ENCODE measurements around the gene MEI1.

Gene MEI1

GRCh38 chr22:41782316-41782715 is 83.0 kb downstream of the MEI1 start:
- no peak for DNase-seq (ENCODE audit: low read depth)

DNA sequence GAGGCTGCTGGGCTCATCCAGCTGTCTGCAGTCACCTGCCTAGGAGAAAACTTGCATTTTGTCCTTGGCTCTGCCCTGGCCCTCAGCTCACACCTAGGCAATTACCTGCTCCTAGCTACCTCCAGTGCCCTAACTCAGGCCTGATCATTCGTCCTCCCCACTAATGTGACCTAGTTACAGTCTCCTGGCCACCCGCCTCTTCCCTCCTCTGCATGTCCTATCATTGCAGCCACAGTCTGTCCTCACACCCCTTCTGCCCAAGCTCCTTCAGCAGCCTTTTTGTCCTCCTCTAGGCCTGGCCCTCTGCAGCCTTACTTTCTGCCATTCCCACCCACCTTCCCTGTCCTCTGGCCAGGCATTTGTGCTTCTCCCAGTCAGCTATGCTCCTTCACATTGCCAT is 83.4 kb downstream of the MEI1 start:
- DNase-seq (ENCODE audit: low read depth) = no peak

GRCh38 chr22:41787331-41787730 is 88.0 kb downstream of the MEI1 start:
- DNase-seq (ENCODE audit: low read depth) = no peak

GRCh38 chr22:41793871-41794270 is 94.6 kb downstream of the MEI1 start:
- no peak for DNase-seq (ENCODE audit: low read depth)

DNA sequence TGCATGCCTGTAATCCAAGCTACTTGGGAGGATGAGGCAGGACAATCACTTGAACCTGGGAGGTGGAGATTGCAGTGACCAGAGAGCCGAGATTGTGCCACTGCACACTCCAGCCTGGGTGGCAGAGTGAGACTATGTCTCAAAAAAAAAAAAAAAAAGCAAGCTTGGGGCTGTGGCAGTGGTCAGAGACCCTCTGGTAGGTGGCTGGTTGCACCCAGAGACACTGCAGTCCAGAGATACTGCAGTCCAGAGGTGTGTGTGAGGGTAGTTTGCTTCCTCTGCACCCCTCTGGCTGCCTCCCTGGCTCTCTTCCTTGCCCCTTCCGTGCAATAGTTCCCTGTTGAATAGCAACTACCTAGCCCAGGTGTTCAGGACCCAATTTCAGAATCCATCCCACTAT is 99.4 kb downstream of the MEI1 start:
- DNase-seq (ENCODE audit: low read depth) = no peak

- peak; percentile 28 for DNase-seq (ENCODE audit: low read depth)
These were observed 100.4 kb downstream of the MEI1 start for GRCh38 chr22:41799486-41800347.

- peak; percentile 92 for DNase-seq (ENCODE audit: low read depth)
These were observed 101.2 kb downstream of the MEI1 start, which contains the start of gene CCDC134 for GRCh38 chr22:41800348-41801146. Gene CCDC134 (plus strand): TSS chr22:41800679. CDS start chr22:41808891, 8,212 bp downstream.

- no peak for DNase-seq (ENCODE audit: low read depth)
These were observed 102.0 kb downstream of the MEI1 start for GRCh38 chr22:41801147-41801819.

GRCh38 chr22:41801886-41802285 is 102.6 kb downstream of the MEI1 start:
- DNase-seq (ENCODE audit: low read depth) = no peak

DNA sequence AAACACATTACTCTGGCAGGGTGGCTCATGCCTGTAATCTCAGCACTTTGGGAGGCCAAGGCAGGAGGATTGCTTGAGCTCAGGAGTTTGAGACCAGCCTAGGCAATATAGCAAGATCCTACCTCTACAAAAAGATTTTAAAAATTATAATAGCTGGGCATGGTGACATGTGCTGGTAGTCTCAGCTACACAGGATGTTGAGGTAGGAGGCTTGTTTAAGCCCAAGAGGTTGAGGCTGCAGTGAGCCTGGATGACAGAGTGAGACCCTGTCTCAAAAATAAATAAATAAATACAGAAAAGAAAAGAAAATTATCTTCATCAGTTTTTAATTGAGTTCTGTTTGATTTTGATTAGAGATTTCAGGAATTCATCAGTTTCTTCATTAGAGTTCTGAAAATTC is 106.3 kb downstream of the MEI1 start:
- DNase-seq (ENCODE audit: low read depth) = no peak

DNA sequence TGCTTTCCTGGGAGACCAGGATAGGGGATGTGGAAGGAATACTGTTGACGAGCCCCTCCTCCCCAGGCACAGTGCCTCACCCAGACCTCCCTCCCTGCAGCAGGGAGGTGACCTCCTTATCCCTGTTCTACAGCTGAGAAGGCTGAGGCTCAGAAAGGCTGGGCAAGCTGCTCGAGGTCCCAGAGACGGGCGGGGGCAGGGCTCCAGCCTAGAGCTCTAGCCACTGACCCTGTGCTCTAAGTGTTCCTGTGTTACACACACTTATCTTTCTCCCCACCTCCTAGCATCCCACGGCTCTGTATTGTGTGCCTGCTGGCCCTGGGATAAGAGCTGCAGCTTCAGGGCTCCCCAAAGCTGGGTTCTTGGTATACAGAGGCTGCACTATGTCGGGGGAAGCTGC is 109.1 kb downstream of the MEI1 start:
- DNase-seq (ENCODE audit: low read depth) = no peak

GRCh38 chr22:41810022-41810421 is 110.7 kb downstream of the MEI1 start:
- no peak for DNase-seq (ENCODE audit: low read depth)

GRCh38 chr22:41812805-41813545 is 113.7 kb downstream of the MEI1 start:
- DNase-seq (ENCODE audit: low read depth) = no peak

DNA sequence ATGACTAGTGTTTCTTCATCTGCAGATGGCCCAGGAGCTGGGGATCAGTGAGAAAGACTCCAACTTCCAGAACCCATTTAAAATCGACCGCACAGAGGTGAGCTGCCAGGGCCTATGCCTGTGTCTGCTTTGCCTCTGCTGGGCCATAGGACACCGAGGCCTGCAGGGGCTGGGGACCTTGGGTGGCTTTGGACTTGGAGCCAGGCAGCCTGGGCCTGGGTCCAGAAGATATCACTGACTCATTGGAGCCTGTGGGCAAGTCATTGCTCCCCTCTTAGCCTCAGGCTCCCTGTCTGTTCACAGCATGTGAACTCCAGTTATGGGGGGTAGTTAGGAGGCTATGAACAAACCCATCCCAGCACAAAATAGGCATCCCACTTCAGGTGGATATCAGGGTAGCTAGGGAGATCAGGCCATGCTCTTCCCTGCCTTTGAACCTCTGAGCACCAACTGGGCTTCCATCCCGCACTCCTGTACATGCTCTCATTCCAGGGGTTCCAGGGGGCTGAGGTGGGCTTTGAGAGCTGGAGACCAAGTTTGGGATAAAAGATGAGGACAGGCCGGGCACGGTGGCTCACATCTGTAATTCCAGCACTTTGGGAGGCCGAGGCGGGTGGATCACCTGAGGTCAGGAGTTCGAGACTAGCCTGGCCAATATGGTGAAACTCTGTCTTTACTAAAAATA is 114.6 kb downstream of the MEI1 start:
- no peak for DNase-seq (ENCODE audit: low read depth)

DNA sequence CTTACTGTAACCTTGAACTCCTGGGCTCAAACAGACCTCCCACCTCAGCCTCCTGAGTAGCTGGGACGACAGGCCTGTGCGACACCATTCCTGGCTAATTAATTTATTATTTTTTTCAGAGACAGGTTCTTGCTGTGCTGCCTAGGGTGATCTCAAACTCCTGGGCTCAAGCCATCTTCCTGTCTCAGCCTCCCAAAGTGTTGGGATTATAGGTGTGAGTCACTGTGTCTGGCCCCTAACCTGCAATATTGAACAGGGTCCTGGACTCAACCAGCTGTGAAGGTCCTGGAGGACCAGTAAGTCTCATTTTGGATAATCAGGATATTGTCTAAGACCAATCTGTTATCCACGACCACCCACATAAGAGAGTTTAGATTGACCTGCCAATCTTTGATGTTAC is 116.4 kb downstream of the MEI1 start:
- DNase-seq (ENCODE audit: low read depth) = no peak

DNA sequence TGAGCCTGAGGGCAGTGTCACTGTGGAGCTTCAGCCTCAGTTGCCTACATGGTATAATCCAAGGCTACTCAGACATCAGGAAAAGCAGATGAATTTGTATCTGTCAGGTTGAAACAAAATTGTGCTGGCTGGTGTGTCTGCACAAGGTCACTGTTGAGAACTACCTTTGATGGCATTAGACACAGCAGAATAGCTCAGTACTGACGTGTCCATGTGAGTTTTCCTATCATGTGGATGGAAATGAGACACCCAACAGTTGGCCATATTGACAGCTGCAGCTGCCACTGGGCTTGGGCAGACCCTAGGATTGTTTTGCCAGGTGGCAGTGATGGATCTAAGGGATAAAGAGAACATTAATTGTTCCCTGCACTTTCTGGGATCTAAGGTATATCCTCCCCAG is 116.9 kb downstream of the MEI1 start:
- DNase-seq (ENCODE audit: low read depth) = no peak

DNA sequence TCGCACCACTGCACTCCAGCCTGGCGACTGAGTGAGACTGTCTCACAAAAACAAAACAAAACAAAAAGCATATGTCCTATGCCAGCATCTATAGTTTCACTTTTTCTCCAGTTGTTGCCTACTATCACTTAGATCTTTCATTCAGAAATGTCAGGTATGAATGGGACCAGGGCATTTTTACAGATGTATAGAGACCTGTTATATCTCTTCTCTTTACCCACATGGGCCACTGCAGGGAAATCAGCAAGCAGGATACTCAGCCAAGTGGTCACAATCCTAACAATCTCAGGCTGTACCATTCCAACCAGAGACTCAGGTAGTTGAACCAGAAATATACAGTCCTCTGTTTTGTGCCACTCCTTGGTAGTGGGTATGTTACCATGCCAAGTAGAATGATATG is 117.6 kb downstream of the MEI1 start:
- DNase-seq (ENCODE audit: low read depth) = no peak

- DNase-seq (ENCODE audit: low read depth) = no peak
These were observed 118.7 kb downstream of the MEI1 start for GRCh38 chr22:41818011-41818410.

GRCh38 chr22:41818596-41818995 is 119.3 kb downstream of the MEI1 start:
- no peak for DNase-seq (ENCODE audit: low read depth)

- no peak for DNase-seq (ENCODE audit: low read depth)
These were observed 120.0 kb downstream of the MEI1 start for GRCh38 chr22:41819257-41819656.

- DNase-seq (ENCODE audit: low read depth) = no peak
These were observed 121.1 kb downstream of the MEI1 start for GRCh38 chr22:41820447-41820846.

Data from activated T-cell treated with anti-CD3 and anti-CD28 coated beads for 48 hours (primary cell).